Karpas-422 (cell line): Measurements from ENCODE around the gene HELZ2. TPM values are rescaled to one million over a fixed set of nuclear protein-coding genes. Genes with fewer than 3 reads are reported as not detected.

Source experiments
- DNase-seq: peaks from one replicate; pipeline ENCODE4 v3.0.0-alpha.2; 2015
- H2AFZ ChIP-seq: fragments of 200-600 bp; sonication (generic); 2 replicates; pipeline ENCODE4 v1.6.1; 2014; ENCODE audit warnings: antibody characterized with exemption, low read length, mixed read lengths
- H3K27ac ChIP-seq: fragments of 200-600 bp; sonication (generic); 2 replicates; pipeline ENCODE4 v1.5.1; 2014; ENCODE audit warnings: mild to moderate bottlenecking, low read length, moderate library complexity
- H3K27me3 ChIP-seq: fragments of 200-600 bp; sonication (generic); 2 replicates; pipeline ENCODE4 v1.6.1; 2014; ENCODE audit warnings: low read length, mixed read lengths
- H3K36me3 ChIP-seq: fragments of 200-600 bp; sonication (generic); 2 replicates; pipeline ENCODE4 v1.6.1; 2014; ENCODE audit warnings: low read length, mixed read lengths; ENCODE audit not compliant: insufficient read depth
- H3K4me1 ChIP-seq: fragments of 200-600 bp; sonication (generic); 2 replicates; pipeline ENCODE4 v1.6.1; 2014; ENCODE audit warnings: mild to moderate bottlenecking, low read length, mixed read lengths
- H3K4me2 ChIP-seq: fragments of 200-600 bp; sonication (generic); 2 replicates; pipeline ENCODE4 v1.6.1; 2014; ENCODE audit warnings: low read length, low read depth, mild to moderate bottlenecking; ENCODE audit not compliant: poor library complexity, severe bottlenecking
- H3K4me3 ChIP-seq: fragments of 200-600 bp; sonication (generic); 2 replicates; pipeline ENCODE4 v1.5.1; 2014; ENCODE audit warnings: mild to moderate bottlenecking, antibody characterized with exemption, low read length, mixed read lengths
- H3K79me2 ChIP-seq: fragments of 200-600 bp; sonication (generic); 2 replicates; pipeline ENCODE4 v1.6.1; 2014; ENCODE audit warnings: mild to moderate bottlenecking, low read length, mixed read lengths
- H3K9ac ChIP-seq: fragments of 200-600 bp; sonication (generic); 2 replicates; pipeline ENCODE4 v1.6.0; 2014; ENCODE audit warnings: low read length
- H3K9me2 ChIP-seq: fragments of 200-600 bp; sonication (generic), shearing (Covaris generic); replicated peaks from 2 replicates; pipeline ENCODE4 v1.6.0; 2014; ENCODE audit warnings: mild to moderate bottlenecking, low read length, moderate library complexity; ENCODE audit not compliant: insufficient read depth
- H3K9me3 ChIP-seq: fragments of 300-700, 200-600 bp; sonication (generic); 2 replicates; pipeline ENCODE4 v1.6.1; 2014; ENCODE audit warnings: low read length, mixed read lengths
- H4K20me1 ChIP-seq: fragments of 200-600 bp; sonication (generic); 2 replicates; pipeline ENCODE4 v1.6.1; 2014; ENCODE audit warnings: mild to moderate bottlenecking, antibody characterized with exemption, low read length, low read depth; ENCODE audit not compliant: insufficient read depth
- total RNA-seq: library from RNA; depleted of rRNA; stranded (reverse); fragments of >200 nt; shearing (Covaris generic); gene quantifications from 2 replicates; pipeline ENCODE4 v1.2.3, GENCODE V29; 2014; ENCODE audit warnings: low replicate concordance

HELZ2 gene
- total RNA-seq, 1 experiment from 2014 or later: 15.8 TPM

- Histone ChIP-seq H2AFZ (no peak overlapping the region), H3K4me3 (no peak overlapping the region), H3K4me2 (no peak overlapping the region), H3K79me2 (no peaks in the 10 kb centered on the region), H3K4me1 (peaks cover 10% of the 10 kb centered on the region), H3K36me3 (no peaks in the 10 kb centered on the region), H3K27ac (no peak overlapping the region), H3K9me3 (no peaks in the 10 kb centered on the region), H3K9ac (no peak overlapping the region), H3K27me3 (no peaks in the 10 kb centered on the region), H4K20me1 (no peaks in the 10 kb centered on the region), H3K9me2 (no peaks in the 10 kb centered on the region)
- no peak for DNase-seq
Measured at GRCh38 chr20:63532449-63532971, 41.5 kb downstream of the HELZ2 start.

GRCh38 chr20:63531686-63532448, 42.2 kb downstream of the HELZ2 start:
- peaks cover 3% of the 10 kb centered on the region for H3K4me1 ChIP-seq
- no peaks in the 10 kb centered on the region for H3K27me3 ChIP-seq
- no peak for DNase-seq
- no peaks in the 10 kb centered on the region for H3K9me2 ChIP-seq
- H3K4me2 ChIP-seq: no peak overlapping the region
- H3K27ac ChIP-seq: no peak overlapping the region
- no peaks in the 10 kb centered on the region for H3K9me3 ChIP-seq
- no peaks in the 10 kb centered on the region for H3K36me3 ChIP-seq
- no peak overlapping the region for H2AFZ ChIP-seq
- H3K79me2 ChIP-seq: no peaks in the 10 kb centered on the region
- no peaks in the 10 kb centered on the region for H4K20me1 ChIP-seq
- H3K4me3 ChIP-seq: no peak overlapping the region
- H3K9ac ChIP-seq: no peak overlapping the region

- no peaks in the 10 kb centered on the region for H3K9me2 ChIP-seq
- no peak overlapping the region for H3K4me3 ChIP-seq
- H3K9ac ChIP-seq: no peak overlapping the region
- H3K27me3 ChIP-seq: no peaks in the 10 kb centered on the region
- no peak overlapping the region for H3K4me2 ChIP-seq
- no peaks in the 10 kb centered on the region for H3K36me3 ChIP-seq
- DNase-seq: no peak
- H2AFZ ChIP-seq: no peak overlapping the region
- H3K79me2 ChIP-seq: no peaks in the 10 kb centered on the region
- H4K20me1 ChIP-seq: no peaks in the 10 kb centered on the region
- no peak overlapping the region for H3K27ac ChIP-seq
- H3K4me1 ChIP-seq: no peaks in the 10 kb centered on the region
- no peaks in the 10 kb centered on the region for H3K9me3 ChIP-seq
Measured at GRCh38 chr20:63530788-63531160, 43.3 kb downstream of the HELZ2 start.

GRCh38 chr20:63529861-63530787, 43.9 kb downstream of the HELZ2 start:
- H3K9ac ChIP-seq: no peak overlapping the region
- H3K27me3 ChIP-seq: no peaks in the 10 kb centered on the region
- no peaks in the 10 kb centered on the region for H3K36me3 ChIP-seq
- DNase-seq: no peak
- no peak overlapping the region for H3K4me2 ChIP-seq
- no peaks in the 10 kb centered on the region for H3K4me1 ChIP-seq
- no peak overlapping the region for H3K4me3 ChIP-seq
- no peak overlapping the region for H3K27ac ChIP-seq
- no peaks in the 10 kb centered on the region for H3K9me2 ChIP-seq
- no peaks in the 10 kb centered on the region for H3K9me3 ChIP-seq
- H4K20me1 ChIP-seq: no peaks in the 10 kb centered on the region
- no peak overlapping the region for H2AFZ ChIP-seq
- no peaks in the 10 kb centered on the region for H3K79me2 ChIP-seq

- Histone ChIP-seq H2AFZ (no peak overlapping the region), H3K4me2 (no peak overlapping the region), H3K9ac (no peak overlapping the region), H4K20me1 (no peaks in the 10 kb centered on the region), H3K9me3 (no peaks in the 10 kb centered on the region), H3K4me3 (no peak overlapping the region), H3K27ac (no peak overlapping the region), H3K36me3 (no peaks in the 10 kb centered on the region), H3K9me2 (no peaks in the 10 kb centered on the region), H3K79me2 (no peaks in the 10 kb centered on the region), H3K27me3 (no peaks in the 10 kb centered on the region), H3K4me1 (no peaks in the 10 kb centered on the region)
- no peak for DNase-seq
Measured at GRCh38 chr20:63529180-63529860, 44.7 kb downstream of the HELZ2 start.

- H3K27ac ChIP-seq: no peak overlapping the region
- H3K4me3 ChIP-seq: no peak overlapping the region
- no peak overlapping the region for H3K4me2 ChIP-seq
- H3K9me2 ChIP-seq: no peaks in the 10 kb centered on the region
- H3K4me1 ChIP-seq: no peaks in the 10 kb centered on the region
- H3K9ac ChIP-seq: no peak overlapping the region
- H2AFZ ChIP-seq: no peak overlapping the region
- H3K9me3 ChIP-seq: no peaks in the 10 kb centered on the region
- H3K27me3 ChIP-seq: no peaks in the 10 kb centered on the region
- DNase-seq: no peak
- H3K36me3 ChIP-seq: no peaks in the 10 kb centered on the region; the same call in 1 of the 2 replicates
- H4K20me1 ChIP-seq: no peaks in the 10 kb centered on the region
- H3K79me2 ChIP-seq: no peaks in the 10 kb centered on the region
Measured at GRCh38 chr20:63527184-63527583, 46.9 kb downstream of the HELZ2 start.

- no peaks in the 10 kb centered on the region for H3K9me2 ChIP-seq
- no peak for DNase-seq
- no peaks in the 10 kb centered on the region for H3K27me3 ChIP-seq
- H4K20me1 ChIP-seq: no peaks in the 10 kb centered on the region
- no peak overlapping the region for H3K4me2 ChIP-seq
- H3K36me3 ChIP-seq: no peaks in the 10 kb centered on the region; the same call in 1 of the 2 replicates
- no peak overlapping the region for H3K27ac ChIP-seq
- H3K79me2 ChIP-seq: no peaks in the 10 kb centered on the region
- H3K4me3 ChIP-seq: no peak overlapping the region
- H2AFZ ChIP-seq: no peak overlapping the region
- no peaks in the 10 kb centered on the region for H3K9me3 ChIP-seq
- H3K4me1 ChIP-seq: peaks cover 4% of the 10 kb centered on the region; the same call in 1 of the 2 replicates
- no peak overlapping the region for H3K9ac ChIP-seq
Measured at GRCh38 chr20:63525971-63526370, 48.1 kb downstream of the HELZ2 start.

GRCh38 chr20:63525185-63525584, 48.9 kb downstream of the HELZ2 start:
- Histone ChIP-seq H4K20me1 (no peaks in the 10 kb centered on the region), H2AFZ (no peak overlapping the region), H3K36me3 (no peaks in the 10 kb centered on the region; the same call in 1 of the 2 replicates), H3K4me2 (no peak overlapping the region), H3K4me1 (peaks cover 7% of the 10 kb centered on the region), H3K79me2 (no peaks in the 10 kb centered on the region), H3K4me3 (no peak overlapping the region), H3K9ac (no peak overlapping the region), H3K9me3 (no peaks in the 10 kb centered on the region), H3K27ac (no peak overlapping the region), H3K9me2 (no peaks in the 10 kb centered on the region), H3K27me3 (no peaks in the 10 kb centered on the region)
- DNase-seq: no peak
